CD4-positive, alpha-beta T cell treated with Interferon alpha-2 for 1 hour (primary cell): ENCODE measurements around the gene CPLX1.
"Not testable (repeated sequence)": the region's sequence is repeated elsewhere in the genome, so short reads cannot be mapped to it uniquely, and the experiment has no call there.

ENCODE experiments used
- DNase-seq, 2 donors: peaks; one replicate each; pipeline ENCODE4 v3.0.0-alpha.2; 2020 to 2022

Gene CPLX1

DNA sequence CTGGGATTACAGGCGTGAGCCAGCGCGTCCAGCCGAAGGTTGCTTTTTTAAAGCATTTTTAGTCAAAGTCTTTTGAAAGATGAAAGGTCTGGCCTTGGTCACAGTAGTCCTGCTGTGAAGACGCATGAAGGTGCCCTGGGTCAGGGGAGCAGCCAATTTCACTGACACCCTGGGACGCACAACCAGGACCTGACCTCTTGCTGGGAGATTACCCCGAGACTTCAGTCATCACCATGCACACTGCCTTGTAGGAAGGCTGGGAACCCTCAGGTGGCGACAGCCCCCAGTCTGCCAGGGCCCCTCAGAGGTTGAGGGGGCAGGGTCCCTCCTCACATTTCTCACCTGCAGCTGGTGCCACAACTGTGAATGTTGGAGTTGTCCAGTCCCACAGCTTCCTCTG lies 53.2 kb downstream of the CPLX1 start:
- DNase-seq: no peak

- no peak for DNase-seq
These were observed 53.8 kb downstream of the CPLX1 start for GRCh38 chr4:772118-772517.

GRCh38 chr4:771464-771863 lies 54.5 kb downstream of the CPLX1 start:
- DNase-seq: no peak

- DNase-seq: no peak
These were observed 55.9 kb downstream of the CPLX1 start for GRCh38 chr4:770022-770421.

GRCh38 chr4:769511-769910 lies 56.4 kb downstream of the CPLX1 start:
- DNase-seq: no peak

DNA sequence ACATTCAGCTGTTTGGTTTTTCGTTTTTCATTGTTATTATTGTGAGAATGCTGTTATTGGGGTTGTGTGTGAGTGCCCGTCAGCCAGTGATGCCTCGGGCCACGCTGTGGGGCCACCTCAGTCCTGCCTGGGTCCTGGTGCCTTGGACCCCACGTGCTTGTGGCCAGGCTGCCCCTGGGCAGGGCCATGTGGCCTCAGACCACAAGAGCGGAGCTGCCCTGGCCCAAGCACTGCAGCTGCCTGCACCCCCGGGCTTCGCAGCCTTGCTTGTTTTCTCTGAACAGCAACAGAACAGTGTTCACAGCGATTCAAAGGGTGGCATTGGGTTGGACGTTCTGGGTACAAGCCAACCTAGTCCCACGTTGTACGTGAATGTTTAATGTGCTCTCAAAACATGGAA lies 56.9 kb downstream of the CPLX1 start:
- DNase-seq: no peak

- DNase-seq: no peak
These were observed 57.9 kb downstream of the CPLX1 start for GRCh38 chr4:768076-768475.

- no peak for DNase-seq
These were observed 59.2 kb downstream of the CPLX1 start for GRCh38 chr4:766559-767283.

DNA sequence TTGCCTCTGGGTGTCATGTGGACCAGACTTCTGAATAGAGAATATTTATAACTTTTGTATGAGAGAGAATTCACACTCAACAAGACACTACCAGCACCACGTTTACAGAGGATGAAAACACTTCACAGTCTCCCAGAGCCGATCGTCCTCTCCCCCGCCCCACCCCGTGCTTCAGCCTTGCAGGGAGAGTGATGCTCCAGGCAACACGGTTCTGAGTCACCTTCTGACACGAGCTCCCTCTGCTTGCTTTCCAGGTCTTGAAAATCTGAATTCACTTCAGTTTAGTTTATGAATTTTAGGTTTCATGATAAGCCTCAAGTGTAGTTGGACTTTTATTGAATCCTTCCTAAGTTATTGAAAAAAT lies 59.8 kb downstream of the CPLX1 start:
- no peak for DNase-seq

DNA sequence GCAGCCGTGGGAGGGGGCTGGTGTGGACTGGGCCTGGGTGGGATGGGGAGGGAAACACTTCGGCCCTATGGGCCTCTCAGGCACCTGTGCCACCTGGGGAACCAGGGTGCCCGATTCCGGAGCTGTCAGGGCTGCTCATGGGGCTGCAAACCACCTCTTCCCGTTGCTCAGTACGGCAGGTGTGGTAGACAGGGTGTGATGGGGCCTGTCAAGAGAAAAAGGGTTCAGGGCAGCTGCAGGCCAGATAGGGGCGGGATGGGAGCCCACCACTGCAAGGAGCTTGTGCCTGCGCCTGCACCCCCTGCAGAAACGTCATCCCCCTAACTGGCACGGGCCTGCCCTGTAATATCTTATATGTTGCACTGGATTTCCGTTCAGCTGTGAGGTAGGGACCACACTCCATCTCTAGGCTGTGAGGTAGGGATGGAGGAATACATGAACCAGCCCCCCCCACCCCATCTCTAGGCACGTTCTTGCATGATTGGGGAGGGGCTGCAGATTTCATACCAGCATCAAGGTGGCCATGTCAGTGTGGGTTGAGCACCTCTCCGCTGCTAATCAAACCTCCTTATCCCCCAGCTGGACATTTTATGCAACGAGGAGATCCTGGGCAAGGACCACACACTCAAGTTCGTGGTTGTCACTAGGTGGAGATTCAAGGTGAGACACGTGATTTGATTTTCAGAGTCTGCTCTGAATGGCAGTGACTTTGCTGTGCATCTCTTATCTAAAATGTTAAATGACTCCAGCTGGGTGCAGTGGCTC lies 61.3 kb downstream of the CPLX1 start:
- no peak for DNase-seq

GRCh38 chr4:763922-764321 lies 62.0 kb downstream of the CPLX1 start:
- peak in 1 of 2 donors; percentile 16 for DNase-seq

DNA sequence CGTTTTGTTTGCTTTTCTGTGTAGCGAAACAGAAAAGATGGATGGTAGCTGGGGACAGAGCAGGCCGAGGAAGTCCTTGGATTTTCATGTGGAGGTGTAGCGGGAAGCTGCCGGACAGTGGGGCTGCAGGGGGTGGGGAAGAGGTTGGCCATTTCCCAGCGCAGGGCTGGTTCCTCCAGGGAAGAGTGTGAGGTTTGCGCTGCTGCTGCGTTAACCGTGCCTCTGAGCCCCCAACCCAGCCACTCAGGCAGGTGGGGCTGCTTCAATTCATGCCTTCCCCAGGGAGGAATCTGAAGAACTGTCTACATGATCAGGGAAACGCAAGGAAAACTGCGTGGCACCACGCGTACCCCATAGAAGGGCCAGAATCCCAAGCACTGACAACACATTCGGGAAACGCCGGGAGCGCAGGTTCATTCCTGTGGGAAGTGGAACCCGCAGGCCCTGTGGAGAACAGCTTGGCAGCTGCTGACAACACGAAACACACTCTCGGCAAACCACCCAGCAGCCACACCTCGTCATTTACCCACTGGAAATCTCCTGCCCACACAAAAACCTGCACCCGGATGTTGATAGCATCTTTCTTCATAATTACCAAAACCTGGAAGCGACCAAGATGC lies 62.6 kb downstream of the CPLX1 start:
- DNase-seq: no peak

DNA sequence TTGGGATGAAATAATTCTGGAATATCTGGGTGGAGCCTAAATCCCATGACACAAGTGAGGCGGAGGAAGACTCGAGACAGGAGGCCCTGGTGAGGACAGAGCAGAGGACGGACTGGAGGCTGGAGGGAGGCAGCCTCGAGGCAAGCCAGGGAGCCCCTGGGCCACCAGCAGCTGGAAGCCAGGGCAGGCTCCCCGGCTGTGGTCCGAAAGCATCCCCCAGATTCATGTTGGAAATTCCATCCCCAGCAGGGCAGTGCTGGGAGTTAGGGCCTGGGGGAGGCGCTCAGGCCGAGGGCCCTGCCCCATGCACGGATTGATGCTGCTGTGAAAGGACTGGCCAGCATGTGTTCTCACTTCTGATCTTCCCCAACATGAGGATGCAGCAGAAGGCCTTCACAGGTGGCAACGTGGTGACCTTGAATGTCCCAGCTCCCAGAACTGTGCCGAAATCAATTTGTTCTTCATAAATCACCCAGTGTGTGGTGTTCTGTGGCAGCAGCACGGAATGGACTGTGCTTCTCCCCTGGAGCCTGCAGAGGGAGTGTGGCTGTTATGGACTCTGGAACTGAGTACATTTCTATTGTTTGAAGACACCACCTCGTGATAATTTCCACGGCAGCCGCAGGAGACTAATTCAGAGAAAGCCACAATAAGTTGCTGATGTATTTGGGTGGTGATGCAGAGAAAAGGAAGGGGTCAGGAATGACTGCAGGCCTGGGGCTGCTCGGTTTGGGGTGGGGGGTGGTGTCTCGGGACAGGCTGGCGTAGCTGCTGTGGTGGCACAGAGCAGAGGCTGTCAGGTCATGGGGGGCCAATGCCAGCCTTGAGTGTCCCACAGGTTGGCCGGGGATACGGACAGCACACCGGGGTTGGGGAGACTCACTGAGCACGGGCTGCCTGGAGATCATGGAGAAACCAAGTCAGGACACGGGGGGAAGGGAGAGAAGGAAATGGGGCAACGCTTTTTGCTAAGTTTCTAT lies 63.4 kb downstream of the CPLX1 start:
- no peak for DNase-seq

GRCh38 chr4:761739-762138 lies 64.2 kb downstream of the CPLX1 start:
- no peak for DNase-seq

DNA sequence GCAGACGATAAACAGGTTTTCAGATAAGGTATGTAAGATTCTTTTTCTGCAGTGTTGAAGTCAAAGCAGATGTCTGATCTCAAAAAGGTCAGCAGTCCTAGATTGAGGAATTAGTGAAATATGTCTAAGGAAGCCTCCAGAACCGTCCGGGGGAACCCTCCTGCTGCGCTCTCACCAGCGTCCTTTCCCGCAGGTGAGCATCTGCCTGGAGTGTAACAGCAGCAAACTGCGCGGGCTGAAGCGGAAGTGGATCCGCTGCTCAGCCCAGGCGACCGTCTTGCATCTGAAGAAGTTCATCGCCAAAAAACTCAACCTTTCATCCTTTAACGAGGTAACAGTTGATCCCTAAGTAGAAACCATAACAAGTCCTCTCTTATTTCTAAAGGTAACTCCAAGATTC lies 64.8 kb downstream of the CPLX1 start:
- DNase-seq: no peak

DNA sequence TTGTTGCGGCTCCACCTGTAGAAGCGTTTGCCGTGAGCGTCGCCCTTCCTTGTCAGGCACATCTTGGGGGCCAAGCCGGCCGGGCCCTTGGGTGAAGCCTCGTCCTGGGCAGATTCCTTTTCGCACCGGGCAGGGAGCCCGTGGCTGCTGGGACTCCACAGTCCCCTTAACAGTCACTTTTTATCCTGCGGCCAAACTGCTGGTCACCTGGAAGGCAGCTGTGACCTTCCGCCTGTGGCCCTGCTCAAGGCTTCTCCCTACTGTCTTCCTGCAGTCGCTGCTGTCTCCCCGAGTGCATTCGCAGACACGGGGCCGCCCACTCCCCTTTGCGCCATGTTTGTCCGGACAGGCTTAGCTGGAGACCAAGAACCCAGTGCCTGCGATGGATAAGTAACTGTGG lies 65.3 kb downstream of the CPLX1 start:
- DNase-seq: no peak

GRCh38 chr4:759810-760209 lies 66.1 kb downstream of the CPLX1 start:
- not testable (repeated sequence) for DNase-seq

GRCh38 chr4:757111-757510 lies 68.8 kb downstream of the CPLX1 start:
- DNase-seq: no peak

DNA sequence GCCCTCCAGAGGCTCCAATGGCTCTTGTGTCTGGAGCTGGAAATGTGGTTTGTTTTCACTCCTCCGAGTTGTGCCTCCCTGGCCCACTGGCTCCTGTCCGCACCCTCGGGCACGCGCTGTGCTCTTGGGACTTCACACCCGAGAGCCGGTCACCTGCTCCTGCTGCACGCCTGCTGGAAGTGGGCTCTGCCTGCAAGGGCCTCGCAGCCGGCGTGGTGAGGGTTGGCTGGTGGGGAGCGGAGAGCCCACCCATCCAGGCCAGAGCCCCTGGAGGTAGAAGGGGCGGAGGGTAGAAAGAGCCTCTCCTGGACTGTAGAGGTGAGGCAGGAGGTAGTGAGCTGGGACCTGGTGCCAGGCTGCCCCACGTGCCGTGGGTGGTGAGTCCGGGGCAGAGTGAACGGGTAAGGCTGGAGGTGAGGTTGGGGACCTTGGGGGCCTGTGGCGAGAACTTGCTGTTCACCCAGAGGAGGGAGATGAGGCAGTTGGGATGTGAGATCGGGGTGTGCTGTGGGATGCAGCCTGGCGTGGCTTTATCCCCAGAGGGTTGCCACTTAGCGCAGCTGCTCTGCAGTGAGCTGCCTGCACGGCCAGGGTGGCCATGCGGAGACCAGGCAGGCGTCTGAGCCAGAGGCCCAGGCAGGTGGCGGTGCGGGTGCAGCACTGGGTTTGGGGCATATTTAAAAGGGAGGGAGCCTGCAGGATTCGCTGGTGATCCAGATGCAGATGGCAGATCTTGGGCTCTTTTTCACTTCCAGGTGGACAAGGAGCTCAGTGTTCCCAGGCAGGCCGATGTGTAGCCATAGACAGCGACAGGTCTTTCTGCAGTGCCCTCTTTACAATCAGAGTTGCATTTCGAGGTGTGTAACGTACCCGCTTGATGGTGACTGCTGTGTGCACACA lies 71.5 kb downstream of the CPLX1 start:
- DNase-seq: no peak

- not testable (repeated sequence) for DNase-seq
These were observed 72.7 kb downstream of the CPLX1 start for GRCh38 chr4:753186-753585.

- no peak for DNase-seq
These were observed 73.6 kb downstream of the CPLX1 start for GRCh38 chr4:752196-752861.
